HG03575 (cell line): ENCODE measurements around the gene ATXN3.

Experiments used
- ATAC-seq: cut with Tn5 transposase; IDR thresholded peaks from one replicate; pipeline ENCODE4 v1.9.1; 2021; ENCODE audit not compliant: unreplicated experiment, insufficient number of reproducible peaks, low FRiP score; ENCODE audit errors: extremely low read depth

Gene ATXN3

GRCh38 chr14:92106143-92106926, at the start of gene ATXN3:
ATXN3 (minus strand) TSS chr14:92106582; CDS start chr14:92106552, 30 bp downstream.
- ATAC-seq: no peak

DNA sequence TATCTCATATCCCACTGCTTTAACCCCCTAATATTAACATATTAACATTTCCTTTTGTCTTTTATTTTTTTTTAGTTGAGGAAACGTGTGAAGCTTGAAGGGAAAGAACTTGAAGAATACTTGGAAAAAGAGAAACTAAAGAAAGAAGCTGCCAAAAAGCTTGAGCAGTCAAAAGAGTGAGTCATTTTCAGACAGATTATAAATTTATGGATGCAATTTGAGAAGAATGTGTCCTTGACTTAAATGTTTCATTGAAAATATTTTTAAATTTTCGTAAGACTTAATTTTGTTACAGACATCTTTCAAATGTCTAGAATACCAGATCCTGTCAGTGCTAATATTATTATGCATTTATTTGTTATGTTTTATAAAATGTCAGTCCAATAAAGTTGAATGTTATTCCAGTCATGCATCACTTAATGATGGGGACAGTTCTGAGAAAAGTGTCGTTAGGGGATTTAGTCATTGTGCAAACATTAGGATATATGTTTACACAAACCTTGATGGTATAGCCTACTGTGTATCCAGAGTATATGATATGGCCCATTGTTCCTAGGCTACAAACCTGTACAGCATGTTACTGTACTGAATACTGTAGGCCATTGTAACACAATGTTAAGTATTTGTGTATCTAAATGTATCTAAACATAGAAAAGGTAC, 48.0 kb upstream of the ATXN3 start:
- ATAC-seq: no peak

GRCh38 chr14:92153581-92153980, 47.2 kb upstream of the ATXN3 start:
- ATAC-seq: no peak

DNA sequence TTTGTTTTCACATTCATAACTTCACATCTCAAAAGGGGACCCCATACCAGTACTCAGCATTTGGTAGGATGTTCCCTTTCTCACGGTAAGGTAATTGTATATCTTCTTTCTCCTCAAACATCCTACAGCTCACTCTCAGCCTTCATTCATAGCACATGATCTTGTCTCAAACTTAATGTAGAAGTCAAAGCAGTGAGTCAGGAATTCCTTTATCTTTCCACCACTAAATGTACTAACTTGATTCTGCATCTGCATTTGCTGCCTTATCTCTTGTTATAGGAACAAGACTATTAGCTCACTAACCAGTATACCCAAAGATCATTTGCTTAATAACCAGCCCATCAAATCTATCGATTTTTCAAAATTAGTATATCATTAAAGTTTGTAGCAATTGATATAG, 38.3 kb upstream of the ATXN3 start:
- no peak for ATAC-seq

- no peak for ATAC-seq
Measured at GRCh38 chr14:92143962-92144361, 37.6 kb upstream of the ATXN3 start.

DNA sequence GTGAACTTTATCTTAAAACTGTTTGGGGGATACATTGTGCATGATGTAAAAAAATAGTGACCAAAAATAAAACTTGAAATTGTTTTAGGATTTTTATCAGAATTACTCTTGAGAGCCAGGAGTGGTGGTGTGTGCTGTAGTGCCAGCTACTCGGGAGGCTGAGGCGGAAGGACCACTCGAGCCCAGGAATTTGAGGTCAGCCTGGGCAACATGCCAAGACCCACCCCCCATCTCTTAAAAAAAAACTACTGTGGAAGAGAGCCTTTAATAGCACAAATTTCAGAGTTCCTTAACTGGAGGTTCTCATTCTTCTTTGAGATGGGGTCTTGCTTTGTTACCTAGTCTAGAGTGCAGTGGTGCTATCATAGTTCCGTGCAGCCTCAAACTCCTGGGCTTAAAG, 36.9 kb upstream of the ATXN3 start:
- no peak for ATAC-seq

GRCh38 chr14:92135269-92135668, 28.9 kb upstream of the ATXN3 start:
- no peak for ATAC-seq

DNA sequence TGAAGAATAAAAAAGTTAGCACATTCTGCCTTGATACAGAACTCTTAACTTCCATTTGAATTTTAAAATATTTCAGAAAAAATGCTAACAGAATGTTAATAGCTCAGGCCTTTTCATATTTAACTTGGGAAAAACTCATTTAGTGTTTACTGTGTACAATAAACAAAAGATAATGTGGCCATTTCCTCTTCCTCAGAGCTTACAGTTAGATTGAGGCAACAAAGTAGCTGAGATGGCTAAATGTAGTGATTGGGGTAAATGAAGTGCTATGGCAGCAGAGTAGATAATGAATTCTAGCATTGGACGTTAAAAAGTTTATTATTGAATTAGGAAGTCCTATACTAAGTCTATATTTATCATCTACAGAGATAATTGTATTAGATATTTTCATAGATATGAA, 28.1 kb upstream of the ATXN3 start:
- ATAC-seq: no peak

DNA sequence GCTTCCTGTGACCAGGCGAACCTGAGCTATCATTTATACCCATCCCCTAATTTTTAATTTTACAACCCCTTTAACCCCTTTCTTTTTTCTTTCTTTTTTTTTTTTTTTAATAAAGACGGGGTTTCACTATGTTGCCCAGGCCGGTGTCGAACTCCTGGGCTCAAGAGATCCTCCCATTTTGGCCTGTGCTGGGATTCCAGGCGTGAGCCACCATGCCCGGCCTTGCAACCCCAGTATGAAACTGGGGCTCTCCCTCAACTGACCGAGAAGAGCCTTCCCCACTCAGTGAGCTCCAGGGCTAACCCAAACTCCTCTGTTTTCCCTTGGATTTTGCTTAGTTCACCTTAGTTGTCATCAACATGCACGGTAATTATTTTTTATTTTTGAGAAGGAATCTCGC, 16.4 kb upstream of the ATXN3 start:
- no peak for ATAC-seq

GRCh38 chr14:92122351-92122677, 15.9 kb upstream of the ATXN3 start:
- ATAC-seq: no peak

DNA sequence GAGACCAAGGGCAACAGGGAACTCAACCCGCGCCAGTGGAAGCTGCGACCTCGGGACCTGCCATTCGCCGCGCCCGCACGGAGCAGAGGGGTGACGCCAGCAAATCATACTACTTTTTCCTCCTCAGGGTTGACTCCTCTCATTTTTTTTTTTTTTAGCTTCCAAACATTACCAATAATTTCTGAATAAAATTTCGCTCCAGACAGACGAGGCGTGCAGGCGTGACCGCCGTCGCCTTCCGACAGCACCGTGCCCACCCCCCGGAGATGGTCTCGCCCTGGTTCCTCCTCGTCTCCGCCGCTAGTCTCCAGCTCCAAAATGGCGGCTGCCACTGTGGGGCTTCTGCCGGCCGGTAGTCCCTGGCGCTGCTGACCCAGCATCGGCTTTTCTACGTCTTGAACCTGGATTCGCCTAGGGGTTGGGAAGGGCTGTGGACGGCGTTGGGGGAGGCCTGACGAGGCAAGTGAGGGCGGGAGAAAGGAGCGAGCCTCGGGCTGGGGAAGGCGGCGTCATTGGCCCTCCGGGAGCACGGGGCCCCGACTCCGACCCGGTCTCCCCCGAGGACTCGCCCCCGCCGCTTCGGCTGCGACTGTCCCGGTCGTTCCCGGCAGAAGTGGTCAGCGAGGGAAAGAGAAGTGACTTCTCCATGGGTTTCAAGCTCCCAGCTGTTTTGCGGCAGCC, 15.4 kb upstream of the ATXN3 start, which contains the start of the genes CPSF2 and NDUFB1:
Gene CPSF2 (plus strand): TSS at position 300 of the 681 bp plus-strand sequence. CDS start 9,016 bp downstream, outside the sequence.
Gene NDUFB1 (minus strand): TSS at position 37 of the 681 bp plus-strand sequence. CDS start 4,069 bp downstream, outside the sequence.
- ATAC-seq: peak; percentile 82

- ATAC-seq: no peak
Measured at GRCh38 chr14:92121207-92121669, 14.9 kb upstream of the ATXN3 start.

DNA sequence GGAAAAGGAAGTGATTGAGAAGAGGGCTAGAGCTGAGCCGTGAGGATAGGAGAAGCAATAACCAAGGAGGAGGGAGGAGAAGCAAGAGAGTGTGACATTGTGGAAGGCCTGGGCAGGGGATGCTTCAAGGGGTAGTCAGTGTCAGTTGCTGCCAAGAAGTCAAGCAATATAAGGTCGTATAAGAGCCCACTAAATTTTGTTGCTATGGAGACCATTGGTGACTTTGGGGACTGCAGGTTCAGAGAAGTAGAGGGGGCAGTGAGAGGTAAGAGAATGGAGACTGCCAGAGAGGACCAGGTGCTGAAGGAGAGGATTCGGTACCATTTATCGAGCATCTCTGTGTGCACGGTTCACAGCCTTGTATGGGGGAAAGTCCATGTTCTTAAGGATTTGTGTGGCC, 3.1 kb upstream of the ATXN3 start:
- ATAC-seq: no peak

DNA sequence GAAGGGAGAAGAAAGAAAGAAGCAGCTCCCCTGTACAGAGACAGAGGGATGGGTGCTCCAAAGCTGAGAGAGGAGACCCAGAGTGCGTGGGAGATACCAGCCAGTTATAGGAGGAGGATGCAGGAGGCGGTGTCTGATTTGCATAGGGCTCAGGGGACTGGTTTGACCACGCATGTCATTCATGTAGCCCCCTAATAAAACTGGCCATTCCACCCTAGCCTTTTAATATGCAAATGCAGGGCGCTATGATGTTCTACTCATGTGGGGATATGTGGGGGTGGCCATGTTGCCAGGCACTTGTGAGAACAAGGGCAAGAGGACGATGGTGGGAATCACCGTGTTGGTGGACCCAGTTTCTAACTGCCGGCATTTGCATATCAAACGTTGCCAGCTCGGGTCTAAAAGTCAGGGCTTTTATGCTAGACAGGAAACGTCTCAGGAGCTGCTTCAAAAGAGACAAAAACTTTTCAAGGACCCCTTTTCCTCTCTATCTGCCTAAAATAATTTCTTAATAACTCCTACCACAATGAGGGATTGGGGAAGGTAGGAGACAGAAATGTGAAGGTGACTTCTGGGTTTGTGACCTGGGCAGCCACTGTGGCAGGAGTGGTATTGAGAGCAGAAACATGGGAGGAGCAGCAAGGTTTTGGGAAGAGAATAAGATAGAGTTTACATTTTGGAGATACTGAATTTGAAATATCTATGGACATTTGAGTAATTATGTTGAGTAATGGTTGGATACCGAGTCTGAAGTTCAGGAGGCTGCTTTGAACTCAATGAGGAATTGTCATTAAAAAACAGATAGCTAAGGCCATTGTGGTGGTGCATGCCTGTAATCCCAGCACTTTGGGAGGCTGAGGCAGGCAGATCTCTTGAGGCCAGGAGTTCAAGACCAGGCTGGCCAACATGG, 2.2 kb upstream of the ATXN3 start:
- no peak for ATAC-seq

GRCh38 chr14:92105893-92106142, 564 bp downstream of the ATXN3 start:
- no peak for ATAC-seq

- no peak for ATAC-seq
Measured at GRCh38 chr14:92105073-92105892, 1.1 kb downstream of the ATXN3 start.

GRCh38 chr14:92103363-92103989, 2.9 kb downstream of the ATXN3 start:
- ATAC-seq: no peak

DNA sequence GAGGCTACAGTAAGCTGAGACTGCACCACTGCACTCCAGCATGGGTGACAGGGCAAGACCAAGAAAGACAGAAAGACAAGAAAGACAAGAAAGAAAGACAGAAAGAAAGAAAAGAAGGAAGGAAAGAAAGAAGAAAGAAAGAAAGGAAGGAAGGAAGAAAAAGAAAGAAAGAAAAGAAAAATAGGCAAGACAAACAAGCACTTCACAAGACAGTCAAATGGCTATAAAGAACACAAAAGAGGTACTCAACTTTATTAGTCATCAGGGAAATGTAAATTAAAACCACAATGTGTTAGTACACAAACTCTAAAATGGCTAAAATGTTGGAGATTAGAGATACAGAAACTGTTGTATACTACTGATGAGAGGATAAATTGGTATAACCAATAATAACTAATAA, 6.6 kb downstream of the ATXN3 start:
- ATAC-seq: no peak
